ENCODE measurements around the gene BMI1. TPM values are rescaled to one million over a fixed set of nuclear protein-coding genes. Genes with fewer than 3 reads are reported as not detected.

The BMI1 gene
- total and polyA plus RNA-seq, 10 donors, result 26.9 to 89.7 (median 64.2) TPM

GRCh38 chr10:22363305-22363704 lies 42.4 kb downstream of the BMI1 start:
- Histone ChIP-seq H3K4me1 (peaks cover 0 to 9% (median 0%) of the 10 kb centered on the region in 6 donors), H3K36me3 (no peaks in the 10 kb centered on the region), H3K27ac (no peak overlapping the region), H3K27me3 (replicated peaks in 1 of 7) (peaks cover 0 to 8% (median 0%) of the 10 kb centered on the region in 7 donors), H3K4me3 (no peak overlapping the region), H3K9me3 (no peaks in the 10 kb centered on the region)
- no peak for DNase-seq
- WGBS, 5 donors, result 87 to 91% (median 89%) methylated on average over 6 of the region's 6 CpGs
- intact Hi-C loops (cut with DNase I; ENCODE audit: low total_unique reads), result no loop called here
- TF ChIP-seq CTCF (IDR thresholded peaks at IDR 0.05 in 8 of 11, conservative IDR thresholded peaks at IDR 0.05 in 3 of 11) (no peak), POLR2AphosphoS5 (IDR thresholded peaks at IDR 0.05) (no peak), POLR2A (IDR thresholded peaks at IDR 0.05) (no peak)

GRCh38 chr10:22364407-22365140 lies 43.7 kb downstream of the BMI1 start:
- intact Hi-C loops (cut with DNase I; ENCODE audit: low total_unique reads), result no loop called here
- Histone ChIP-seq H3K36me3 (no peaks in the 10 kb centered on the region), H3K9me3 (no peaks in the 10 kb centered on the region), H3K4me3 (no peak overlapping the region), H3K27ac (no peak overlapping the region), H3K27me3 (replicated peaks in 1 of 7) (peaks cover 0 to 8% (median 0%) of the 10 kb centered on the region in 7 donors), H3K4me1 (peaks cover 0 to 10% (median 0%) of the 10 kb centered on the region in 6 donors)
- DNase-seq, result no peak
- 90 to 95% (median 94%) methylated on average over 5 of the region's 5 CpGs for WGBS, 5 donors
- TF ChIP-seq CTCF (IDR thresholded peaks at IDR 0.05 in 8 of 11, conservative IDR thresholded peaks at IDR 0.05 in 3 of 11) (no peak), POLR2A (IDR thresholded peaks at IDR 0.05) (no peak), POLR2AphosphoS5 (IDR thresholded peaks at IDR 0.05) (no peak)

GRCh38 chr10:22365233-22365632 lies 44.3 kb downstream of the BMI1 start:
- Histone ChIP-seq H3K4me3 (no peak overlapping the region), H3K9me3 (no peaks in the 10 kb centered on the region), H3K36me3 (no peaks in the 10 kb centered on the region), H3K4me1 (peaks cover 0 to 17% (median 4%) of the 10 kb centered on the region in 6 donors), H3K27me3 (replicated peaks in 1 of 7) (peaks cover 0 to 8% (median 0%) of the 10 kb centered on the region in 7 donors), H3K27ac (no peak overlapping the region)
- no peak for DNase-seq
- WGBS, 5 donors, result 55 to 74% (median 69%) methylated on average over 1 of the region's 1 CpG
- TF ChIP-seq POLR2A (IDR thresholded peaks at IDR 0.05) (no peak), CTCF (IDR thresholded peaks at IDR 0.05 in 8 of 11, conservative IDR thresholded peaks at IDR 0.05 in 3 of 11) (no peak), POLR2AphosphoS5 (IDR thresholded peaks at IDR 0.05) (no peak)
- intact Hi-C loops (cut with DNase I; ENCODE audit: low total_unique reads), result no loop called here

GRCh38 chr10:22365644-22366434 lies 44.9 kb downstream of the BMI1 start:
- DNase-seq, result no peak
- H3K4me3 ChIP-seq, result no peak overlapping the region
- no peak overlapping the region for H3K27ac ChIP-seq
- peaks cover 0 to 8% (median 0%) of the 10 kb centered on the region in 7 donors for H3K27me3 ChIP-seq (replicated peaks in 1 of 7)
- H3K4me1 ChIP-seq, result peaks cover 0 to 23% (median 7%) of the 10 kb centered on the region in 6 donors
- intact Hi-C loops (cut with DNase I; ENCODE audit: low total_unique reads), result no loop called here
- TF ChIP-seq POLR2AphosphoS5 (IDR thresholded peaks at IDR 0.05) (no peak), POLR2A (IDR thresholded peaks at IDR 0.05) (no peak), CTCF (IDR thresholded peaks at IDR 0.05 in 8 of 11, conservative IDR thresholded peaks at IDR 0.05 in 3 of 11) (no peak)
- no peaks in the 10 kb centered on the region for H3K36me3 ChIP-seq
- 81 to 91% (median 86%) methylated on average over 4 of the region's 4 CpGs for WGBS, 5 donors
- H3K9me3 ChIP-seq, result no peaks in the 10 kb centered on the region

All from spleen (tissue), 11 donors.